ENCODE results near the gene KLHL22.
"Not testable (repeated sequence)": the region's sequence is repeated elsewhere in the genome, so short reads cannot be mapped to it uniquely, and the experiment has no call there.

The KLHL22 gene

GRCh38 chr22:20395181-20395906 is 100.3 kb downstream of the KLHL22 start:
- peak overlapping the region; percentile 77 for H3K4me3 ChIP-seq (ENCODE audit: low read length)
- TF ChIP-seq, protein P1, sequence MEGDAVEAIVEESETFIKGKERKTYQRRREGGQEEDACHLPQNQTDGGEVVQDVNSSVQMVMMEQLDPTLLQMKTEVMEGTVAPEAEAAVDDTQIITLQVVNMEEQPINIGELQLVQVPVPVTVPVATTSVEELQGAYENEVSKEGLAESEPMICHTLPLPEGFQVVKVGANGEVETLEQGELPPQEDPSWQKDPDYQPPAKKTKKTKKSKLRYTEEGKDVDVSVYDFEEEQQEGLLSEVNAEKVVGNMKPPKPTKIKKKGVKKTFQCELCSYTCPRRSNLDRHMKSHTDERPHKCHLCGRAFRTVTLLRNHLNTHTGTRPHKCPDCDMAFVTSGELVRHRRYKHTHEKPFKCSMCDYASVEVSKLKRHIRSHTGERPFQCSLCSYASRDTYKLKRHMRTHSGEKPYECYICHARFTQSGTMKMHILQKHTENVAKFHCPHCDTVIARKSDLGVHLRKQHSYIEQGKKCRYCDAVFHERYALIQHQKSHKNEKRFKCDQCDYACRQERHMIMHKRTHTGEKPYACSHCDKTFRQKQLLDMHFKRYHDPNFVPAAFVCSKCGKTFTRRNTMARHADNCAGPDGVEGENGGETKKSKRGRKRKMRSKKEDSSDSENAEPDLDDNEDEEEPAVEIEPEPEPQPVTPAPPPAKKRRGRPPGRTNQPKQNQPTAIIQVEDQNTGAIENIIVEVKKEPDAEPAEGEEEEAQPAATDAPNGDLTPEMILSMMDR (IDR thresholded peaks at IDR 0.05; ENCODE audit: insufficient read depth, low read depth, low read length, missing control alignments), result no peak
- no peak for DNase-seq (ENCODE audit: low read depth)

DNA sequence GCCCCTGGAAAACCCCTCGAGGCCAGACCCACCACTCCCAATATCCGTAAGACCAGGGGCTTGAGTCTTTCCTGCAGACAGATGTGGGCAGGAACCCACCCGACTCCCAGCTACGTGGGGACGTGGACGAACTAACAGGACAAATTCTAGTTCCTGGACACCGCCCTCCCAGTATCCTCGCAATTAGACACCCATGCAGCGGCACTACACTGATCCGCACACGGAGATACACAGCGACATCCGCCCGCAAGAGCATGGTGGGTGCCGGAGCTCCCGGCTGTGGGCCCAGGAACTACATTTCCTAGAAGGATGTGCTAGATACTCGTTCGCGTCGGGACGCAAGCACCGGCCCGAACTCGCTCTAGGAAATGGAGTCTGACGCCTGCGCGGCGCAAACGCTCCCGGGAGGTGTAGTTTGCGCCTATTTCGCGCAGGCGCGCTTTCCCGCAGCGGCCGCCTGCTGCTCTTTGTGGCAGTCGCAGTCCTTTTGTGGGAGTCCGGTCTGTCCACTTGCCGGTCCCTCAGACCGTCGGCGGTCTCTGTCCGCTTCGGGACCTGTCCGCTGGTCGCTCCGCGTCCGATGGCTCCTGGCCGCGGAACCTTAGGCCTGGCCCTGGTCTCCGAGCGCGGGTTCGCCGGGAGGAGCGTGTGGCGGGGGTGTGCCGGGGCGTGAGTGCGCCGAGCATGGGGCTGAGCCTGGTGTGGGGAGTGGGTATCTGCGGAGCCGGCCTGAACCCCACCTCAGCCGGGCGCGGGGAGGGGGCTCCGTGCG is 101.7 kb downstream of the KLHL22 start, which contains the start of gene ZNF74:
Gene ZNF74 (plus strand): TSS at position 447 of the 772 bp plus-strand sequence. CDS start 478 bp downstream, outside the sequence.
- peak within 1 kb of the TSS; percentile 77 for H3K4me3 ChIP-seq (ENCODE audit: low read length)
- TF ChIP-seq, protein P1 (IDR thresholded peaks at IDR 0.05; ENCODE audit: insufficient read depth, low read depth, low read length, missing control alignments), result peak; percentile 7
- peak; percentile 91 for DNase-seq (ENCODE audit: low read depth)

GRCh38 chr22:20392983-20393704 is 102.5 kb downstream of the KLHL22 start:
- TF ChIP-seq, protein P1 (IDR thresholded peaks at IDR 0.05; ENCODE audit: insufficient read depth, low read depth, low read length, missing control alignments), result no peak
- H3K4me3 ChIP-seq (ENCODE audit: low read length), result peak overlapping the region; percentile 77
- DNase-seq (ENCODE audit: low read depth), result no peak

GRCh38 chr22:20392365-20392881 is 103.2 kb downstream of the KLHL22 start:
- DNase-seq (ENCODE audit: low read depth); H3K4me3 ChIP-seq (ENCODE audit: low read length): not testable (repeated sequence)
